HCT116 (cell line): ENCODE data around the gene LCN15. TPM values are rescaled to one million over a fixed set of nuclear protein-coding genes. Genes with fewer than 3 reads are reported as not detected.

Source experiments
- ATAC-seq: fragments of 200-7000 bp; cut with Tn5 transposase; 2 replicates; pipeline ENCODE4 v1.9.1; 2020; ENCODE audit warnings: mild to moderate bottlenecking, moderate library complexity
- BruUV-seq: library from RNA; stranded (reverse); fragments of 400-500 nt; replicated peaks from 2 replicates; lab custom pipeline; 2021; lab: Mats Ljungman, UMichigan
- CTCF ChIA-PET: fragments of 300-600 bp; sonication (Branson Sonifier 250); formaldehyde crosslinking; loops from one replicate; lab custom pipeline; 2021; ENCODE audit warnings: antibody characterized with exemption; lab: Charles Lee
- POLR2A ChIA-PET: fragments of 300-600, 350-600 bp; sonication (Branson Sonifier 250); formaldehyde crosslinking; loops from one replicate; lab custom pipeline; 2021; ENCODE audit warnings: antibody characterized with exemption; lab: Charles Lee
- RAD21 ChIA-PET, 2 experiments: fragments of 300-600 bp; sonication (Branson Sonifier 250); formaldehyde crosslinking; loops; one replicate each; lab custom pipeline; 2023; ENCODE audit warnings: low total read pairs in 2 of 2; ENCODE audit not compliant: uncharacterized antibody in 2 of 2, unreplicated experiment in 2 of 2, low non-redundant PET in 1 of 2; lab: Charles Lee
- DNase-seq: peaks from one replicate; pipeline ENCODE4 v3.0.0-alpha.2; 2010; ENCODE audit warnings: low read depth, low spot score
- H2AFZ ChIP-seq: fragments of 200-600 bp; shearing (Covaris generic), sonication (generic); 2 replicates; pipeline ENCODE4 v1.6.1; 2017; ENCODE audit warnings: low read depth, mixed run types, mixed read lengths, antibody characterized with exemption, low read length; ENCODE audit not compliant: poor library complexity, severe bottlenecking
- H3K27ac ChIP-seq: 2 replicates; pipeline ENCODE4 v1.5.1; 2012; ENCODE audit warnings: low read depth, low read length
- H3K27me3 ChIP-seq: fragments of 200-600 bp; sonication (generic); 2 replicates; pipeline ENCODE4 v1.6.1; 2016; ENCODE audit warnings: mixed run types, low read length, mixed read lengths; ENCODE audit not compliant: insufficient read depth
- H3K36me3 ChIP-seq, 2 experiments: fragments of 200-500 bp in 1 of 2; fragments of 200-600 bp in 1 of 2; sonication (Bioruptor generic) in 1 of 2; sonication (generic) in 1 of 2; 2 replicates each; pipeline versions ENCODE4 v1.5.1 to v1.6.1; 2014 to 2016; ENCODE audit warnings: low read length in 2 of 2, inconsistent platforms in 1 of 2, mixed read lengths in 1 of 2, mixed run types in 1 of 2; ENCODE audit not compliant: insufficient read depth in 2 of 2, control insufficient read depth in 1 of 2
- H3K4me1 ChIP-seq, 2 experiments: fragments of 200-600 bp in 1 of 2; sonication (generic) in 1 of 2; 2 replicates each; pipeline versions ENCODE4 v1.5.1 to v1.6.1; 2012 to 2017; ENCODE audit warnings: low read length in 2 of 2, inconsistent platforms in 1 of 2, mild to moderate bottlenecking in 1 of 2, mixed read lengths in 1 of 2, mixed run types in 1 of 2, moderate library complexity in 1 of 2; ENCODE audit not compliant: insufficient read depth in 2 of 2, control insufficient read depth in 1 of 2
- H3K4me2 ChIP-seq: fragments of 200-600 bp; sonication (generic); 2 replicates; pipeline ENCODE4 v1.6.1; 2017; ENCODE audit warnings: mixed run types, low read length, mixed read lengths
- H3K4me3 ChIP-seq, 2 experiments: fragments of 200-600 bp in 1 of 2; sonication (generic) in 1 of 2; replicated peaks in 1 of 2; 2 replicates each; pipeline ENCODE4 v1.5.1; 2011 to 2016; ENCODE audit warnings: low read length in 2 of 2, control low read depth in 1 of 2, low read depth in 1 of 2, mild to moderate bottlenecking in 1 of 2, mixed read lengths in 1 of 2, mixed run types in 1 of 2
- H3K79me2 ChIP-seq: fragments of 200-600 bp; sonication (generic); 2 replicates; pipeline ENCODE4 v1.6.1; 2017; ENCODE audit warnings: mild to moderate bottlenecking, mixed run types, low read length, moderate library complexity, mixed read lengths; ENCODE audit not compliant: insufficient read depth
- H3K9ac ChIP-seq: fragments of 200-600 bp; sonication (generic); 2 replicates; pipeline ENCODE4 v1.6.1; 2016; ENCODE audit warnings: low read length, mixed read lengths
- H3K9me2 ChIP-seq: fragments of 200-600 bp; sonication (generic), shearing (Covaris generic); 2 replicates; pipeline ENCODE4 v1.6.1; 2017; ENCODE audit warnings: mixed run types, mild to moderate bottlenecking, moderate library complexity; ENCODE audit not compliant: insufficient read depth
- H3K9me3 ChIP-seq, 2 experiments: fragments of 200-500 bp in 1 of 2; fragments of 200-600 bp in 1 of 2; sonication (Bioruptor generic) in 1 of 2; sonication (generic) in 1 of 2; 2 replicates each; pipeline ENCODE4 v1.6.1; 2014 to 2017; ENCODE audit warnings: low read length in 2 of 2, mixed read lengths in 2 of 2, inconsistent platforms in 1 of 2, low read depth in 1 of 2, mild to moderate bottlenecking in 1 of 2, mixed run types in 1 of 2, moderate library complexity in 1 of 2; ENCODE audit not compliant: control insufficient read depth in 1 of 2, insufficient read depth in 1 of 2
- H4K20me1 ChIP-seq: fragments of 200-600 bp; sonication (generic), shearing (Covaris generic); 2 replicates; pipeline ENCODE4 v1.6.1; 2017; ENCODE audit warnings: mixed run types, mild to moderate bottlenecking, moderate library complexity; ENCODE audit not compliant: insufficient read depth
- CBX3 ChIP-seq: IDR thresholded peaks from 2 replicates; pipeline ENCODE4 v1.6.1; 2012; ENCODE audit warnings: low read depth
- CEBPB ChIP-seq: IDR thresholded peaks from 2 replicates; pipeline ENCODE4 v1.6.1; 2012; ENCODE audit warnings: low read depth
- EGR1 ChIP-seq: IDR thresholded peaks from 2 replicates; pipeline ENCODE4 v1.6.1; 2012; ENCODE audit warnings: low read depth
- EZH2 ChIP-seq: fragments of 200-600 bp; sonication (generic); IDR thresholded peaks from 2 replicates; pipeline ENCODE4 v1.6.1; 2017; ENCODE audit warnings: antibody characterized with exemption, mixed run types
- FOSL1 ChIP-seq: IDR thresholded peaks from 2 replicates; pipeline ENCODE4 v1.6.1; 2012; ENCODE audit warnings: low read depth
- JUND ChIP-seq: IDR thresholded peaks from 2 replicates; pipeline ENCODE4 v1.6.1; 2012
- POLR2AphosphoS5 ChIP-seq: IDR thresholded peaks from 2 replicates; pipeline ENCODE4 v1.6.1; 2011; ENCODE audit warnings: mild to moderate bottlenecking, low read depth, low read length, moderate library complexity
- REST ChIP-seq: IDR thresholded peaks from 2 replicates; pipeline ENCODE4 v1.6.1; 2012; ENCODE audit warnings: low read depth
- SIN3A ChIP-seq: IDR thresholded peaks from 2 replicates; pipeline ENCODE4 v1.6.1; 2012; ENCODE audit warnings: low read depth
- SRF ChIP-seq: IDR thresholded peaks from 2 replicates; pipeline ENCODE4 v1.6.1; 2012; ENCODE audit warnings: low read depth
- YY1 ChIP-seq: IDR thresholded peaks from 2 replicates; pipeline ENCODE4 v1.6.1; 2011; ENCODE audit warnings: low read length, low read depth, moderate library complexity, mild to moderate bottlenecking; ENCODE audit not compliant: insufficient replicate concordance; ENCODE audit errors: extremely low read depth
- intact Hi-C: fragments of 100-400 bp; cut with micrococcal nuclease; formaldehyde crosslinking; loops from 2 replicates; pipeline ENCODE4 v1.10.0; 2022
- total RNA-seq: library from RNA; stranded (reverse); gene quantifications from one replicate; pipeline ENCODE4 v1.2.1, GENCODE V29; 2021; ENCODE audit not compliant: unreplicated experiment
- TF ChIP-seq, protein P1 (sequence below): IDR thresholded peaks from 2 replicates; pipeline ENCODE4 v1.6.1; 2012
- TF ChIP-seq, protein P2 (sequence below): IDR thresholded peaks from 2 replicates; pipeline ENCODE4 v1.6.1; 2011; ENCODE audit warnings: mild to moderate bottlenecking, low read length, moderate library complexity; ENCODE audit not compliant: insufficient replicate concordance; ENCODE audit errors: extremely low read depth

The LCN15 gene
- total RNA-seq, 1 experiment from 2014 or later = 0.76 TPM

- H3K4me1 ChIP-seq = peaks cover 0 to 3% of the 10 kb centered on the region in 2 experiments; a peak in 1 of 4 replicates
- POLR2A ChIA-PET = no interaction called here
- no TSS peak for BruUV-seq
- no peaks in the 10 kb centered on the region for H3K9me2 ChIP-seq
- H3K36me3 ChIP-seq = no peaks in the 10 kb centered on the region
- DNase-seq (no peak), ATAC-seq (peak; percentile 79)
- RAD21 ChIA-PET = no interaction called here
- no peaks in the 10 kb centered on the region for H3K27me3 ChIP-seq
- no peak overlapping the region for H3K27ac ChIP-seq
- H3K9me3 ChIP-seq = peaks cover 6 to 16% of the 10 kb centered on the region in 2 experiments; a peak in 2 of 4 replicates
- no peak overlapping the region for H2AFZ ChIP-seq
- H3K4me3 ChIP-seq = no peak overlapping the region
- H3K4me2 ChIP-seq = no peak overlapping the region
- TF ChIP-seq REST (no peak), EGR1 (no peak), POLR2AphosphoS5 (no peak), CEBPB (no peak), CBX3 (peak; percentile 54; the same call in 1 of the 2 replicates), EZH2 (no peak), SIN3A (no peak), JUND (no peak), YY1 (peak; percentile 67), SRF (no peak), FOSL1 (no peak)
- TF ChIP-seq, protein P1, sequence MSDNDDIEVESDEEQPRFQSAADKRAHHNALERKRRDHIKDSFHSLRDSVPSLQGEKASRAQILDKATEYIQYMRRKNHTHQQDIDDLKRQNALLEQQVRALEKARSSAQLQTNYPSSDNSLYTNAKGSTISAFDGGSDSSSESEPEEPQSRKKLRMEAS = 0 out of 2 replicates have a peak, but pooled peaks have one; percentile 33
- TF ChIP-seq, protein P2, sequence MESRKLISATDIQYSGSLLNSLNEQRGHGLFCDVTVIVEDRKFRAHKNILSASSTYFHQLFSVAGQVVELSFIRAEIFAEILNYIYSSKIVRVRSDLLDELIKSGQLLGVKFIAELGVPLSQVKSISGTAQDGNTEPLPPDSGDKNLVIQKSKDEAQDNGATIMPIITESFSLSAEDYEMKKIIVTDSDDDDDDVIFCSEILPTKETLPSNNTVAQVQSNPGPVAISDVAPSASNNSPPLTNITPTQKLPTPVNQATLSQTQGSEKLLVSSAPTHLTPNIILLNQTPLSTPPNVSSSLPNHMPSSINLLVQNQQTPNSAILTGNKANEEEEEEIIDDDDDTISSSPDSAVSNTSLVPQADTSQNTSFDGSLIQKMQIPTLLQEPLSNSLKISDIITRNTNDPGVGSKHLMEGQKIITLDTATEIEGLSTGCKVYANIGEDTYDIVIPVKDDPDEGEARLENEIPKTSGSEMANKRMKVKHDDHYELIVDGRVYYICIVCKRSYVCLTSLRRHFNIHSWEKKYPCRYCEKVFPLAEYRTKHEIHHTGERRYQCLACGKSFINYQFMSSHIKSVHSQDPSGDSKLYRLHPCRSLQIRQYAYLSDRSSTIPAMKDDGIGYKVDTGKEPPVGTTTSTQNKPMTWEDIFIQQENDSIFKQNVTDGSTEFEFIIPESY = no peak
- no peaks in the 10 kb centered on the region for H3K79me2 ChIP-seq
- intact Hi-C loops = no loop called here
- CTCF ChIA-PET = no interaction called here
- no peaks in the 10 kb centered on the region for H4K20me1 ChIP-seq
- H3K9ac ChIP-seq = no peak overlapping the region
These were observed 9.2 kb upstream of the LCN15 start for GRCh38 chr9:136773386-136774044.
